Endothelial cell of umbilical vein (primary cell): Measurements from ENCODE around the gene CFAP46.

Experiments
- EZH2 ChIP-seq: IDR thresholded peaks from 2 replicates; pipeline ENCODE4 v1.6.1; 2012; ENCODE audit warnings: borderline replicate concordance, low read depth, mild to moderate bottlenecking, moderate library complexity, low read length, inconsistent platforms; ENCODE audit not compliant: severe bottlenecking
- JUN ChIP-seq: IDR thresholded peaks from 2 replicates; pipeline ENCODE4 v1.6.1; 2011; ENCODE audit warnings: borderline replicate concordance, low read depth; ENCODE audit not compliant: insufficient read length, insufficient read depth
- MAX ChIP-seq: IDR thresholded peaks from 2 replicates; pipeline ENCODE4 v1.6.1; 2011; ENCODE audit not compliant: insufficient read depth, insufficient read length
- POLR2A ChIP-seq: IDR thresholded peaks from 2 replicates; pipeline ENCODE4 v1.6.1; 2012; ENCODE audit warnings: low read depth, mild to moderate bottlenecking, control low read depth, low read length
- POLR2AphosphoS5 ChIP-seq: IDR thresholded peaks from 2 replicates; pipeline ENCODE4 v1.6.1; 2012; ENCODE audit warnings: low read depth, mild to moderate bottlenecking, control low read depth, low read length, moderate library complexity; ENCODE audit not compliant: insufficient read depth
- TF ChIP-seq, protein P1 (sequence below), 2 donors: IDR thresholded peaks; 1 replicate in 1 of 2; 2 replicates in 1 of 2; pipeline ENCODE4 v1.5.1; 2011; ENCODE audit warnings: low read length in 2 of 2, mild to moderate bottlenecking in 2 of 2, moderate library complexity in 2 of 2, control low read depth in 1 of 2, inconsistent platforms in 1 of 2, low read depth in 1 of 2; ENCODE audit not compliant: insufficient read depth in 1 of 2; ENCODE audit errors: extremely low read depth in 1 of 2

DNA sequence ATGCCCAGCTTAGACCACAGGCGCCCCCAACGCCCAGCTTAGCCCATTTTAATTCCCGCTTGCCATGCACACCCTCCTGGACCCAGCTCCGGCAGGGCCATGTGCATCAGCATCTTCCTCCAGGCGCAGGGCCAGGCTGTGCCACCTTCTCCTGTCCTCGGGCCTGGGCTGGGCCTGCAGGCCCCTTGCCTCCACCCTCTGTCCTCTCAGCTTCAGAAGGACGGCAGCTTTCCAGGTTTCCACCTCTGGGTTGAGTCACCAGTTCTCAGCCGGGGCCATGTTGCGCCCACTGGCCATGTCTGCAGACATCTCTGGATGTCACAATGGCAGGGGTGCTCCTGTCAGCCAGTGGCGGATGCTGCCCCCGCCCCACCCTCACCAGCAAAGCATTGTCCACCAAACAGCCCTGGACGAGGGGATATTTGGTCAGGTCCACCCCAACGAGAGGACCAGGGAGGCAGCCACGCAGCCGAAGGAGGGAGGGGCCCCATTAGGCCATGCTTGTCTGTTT is 97.3 kb downstream of the CFAP46 start:
- TF ChIP-seq POLR2AphosphoS5: no peak
- TF ChIP-seq EZH2: no peak
- TF ChIP-seq, protein P1, sequence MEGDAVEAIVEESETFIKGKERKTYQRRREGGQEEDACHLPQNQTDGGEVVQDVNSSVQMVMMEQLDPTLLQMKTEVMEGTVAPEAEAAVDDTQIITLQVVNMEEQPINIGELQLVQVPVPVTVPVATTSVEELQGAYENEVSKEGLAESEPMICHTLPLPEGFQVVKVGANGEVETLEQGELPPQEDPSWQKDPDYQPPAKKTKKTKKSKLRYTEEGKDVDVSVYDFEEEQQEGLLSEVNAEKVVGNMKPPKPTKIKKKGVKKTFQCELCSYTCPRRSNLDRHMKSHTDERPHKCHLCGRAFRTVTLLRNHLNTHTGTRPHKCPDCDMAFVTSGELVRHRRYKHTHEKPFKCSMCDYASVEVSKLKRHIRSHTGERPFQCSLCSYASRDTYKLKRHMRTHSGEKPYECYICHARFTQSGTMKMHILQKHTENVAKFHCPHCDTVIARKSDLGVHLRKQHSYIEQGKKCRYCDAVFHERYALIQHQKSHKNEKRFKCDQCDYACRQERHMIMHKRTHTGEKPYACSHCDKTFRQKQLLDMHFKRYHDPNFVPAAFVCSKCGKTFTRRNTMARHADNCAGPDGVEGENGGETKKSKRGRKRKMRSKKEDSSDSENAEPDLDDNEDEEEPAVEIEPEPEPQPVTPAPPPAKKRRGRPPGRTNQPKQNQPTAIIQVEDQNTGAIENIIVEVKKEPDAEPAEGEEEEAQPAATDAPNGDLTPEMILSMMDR (IDR thresholded peaks at IDR 0.05; ENCODE audit: extremely low read depth in 1 of 2, insufficient read depth in 1 of 2, low read depth in 1 of 2, low read length in 2 of 2): no peak
- TF ChIP-seq POLR2A: no peak
- TF ChIP-seq MAX: no peak
- no peak for TF ChIP-seq JUN
